Testis (tissue), 2 donors: ENCODE measurements around the gene MGAT5.

ENCODE experiments used
- POLR2A ChIP-seq: fragments of 450-650 bp; IDR thresholded peaks from one replicate; pipeline ENCODE4 v1.6.1; 2017; ENCODE audit warnings: antibody characterized with exemption, mild to moderate bottlenecking, moderate library complexity
- TF ChIP-seq, protein P1 (sequence below), 3 experiments: fragments of 450-650 bp in 2 of 3; fragments of 200-600 bp in 1 of 3; sonication (generic) in 1 of 3; IDR thresholded peaks; one replicate each; pipeline ENCODE4 v1.5.1; 2016 to 2019; ENCODE audit warnings: antibody characterized with exemption in 3 of 3, mild to moderate bottlenecking in 2 of 3, moderate library complexity in 1 of 3

DNA sequence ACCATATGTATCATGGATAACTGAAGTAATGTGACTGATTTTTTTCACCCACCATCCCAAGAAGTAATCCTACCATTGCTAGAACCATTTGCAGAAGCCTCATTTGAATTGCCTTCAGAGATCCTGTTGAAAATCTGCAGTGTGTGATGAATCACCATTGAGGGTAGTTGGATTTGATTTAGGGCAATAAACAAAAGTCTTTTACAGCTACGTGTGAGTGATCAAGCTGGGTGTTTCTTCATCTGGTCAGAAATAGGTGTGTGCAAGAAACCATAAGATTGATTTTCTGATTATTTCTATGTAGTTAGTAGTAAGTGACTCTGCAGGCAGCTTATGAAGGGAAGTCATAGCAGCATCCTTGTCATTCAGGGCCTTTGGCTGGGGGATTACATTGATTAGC lies 159.6 kb downstream of the MGAT5 start:
- TF ChIP-seq POLR2A, result no peak
- TF ChIP-seq, protein P1, sequence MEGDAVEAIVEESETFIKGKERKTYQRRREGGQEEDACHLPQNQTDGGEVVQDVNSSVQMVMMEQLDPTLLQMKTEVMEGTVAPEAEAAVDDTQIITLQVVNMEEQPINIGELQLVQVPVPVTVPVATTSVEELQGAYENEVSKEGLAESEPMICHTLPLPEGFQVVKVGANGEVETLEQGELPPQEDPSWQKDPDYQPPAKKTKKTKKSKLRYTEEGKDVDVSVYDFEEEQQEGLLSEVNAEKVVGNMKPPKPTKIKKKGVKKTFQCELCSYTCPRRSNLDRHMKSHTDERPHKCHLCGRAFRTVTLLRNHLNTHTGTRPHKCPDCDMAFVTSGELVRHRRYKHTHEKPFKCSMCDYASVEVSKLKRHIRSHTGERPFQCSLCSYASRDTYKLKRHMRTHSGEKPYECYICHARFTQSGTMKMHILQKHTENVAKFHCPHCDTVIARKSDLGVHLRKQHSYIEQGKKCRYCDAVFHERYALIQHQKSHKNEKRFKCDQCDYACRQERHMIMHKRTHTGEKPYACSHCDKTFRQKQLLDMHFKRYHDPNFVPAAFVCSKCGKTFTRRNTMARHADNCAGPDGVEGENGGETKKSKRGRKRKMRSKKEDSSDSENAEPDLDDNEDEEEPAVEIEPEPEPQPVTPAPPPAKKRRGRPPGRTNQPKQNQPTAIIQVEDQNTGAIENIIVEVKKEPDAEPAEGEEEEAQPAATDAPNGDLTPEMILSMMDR (IDR thresholded peaks at IDR 0.05), result no peak
